PC-9 (cell line): ENCODE results near the gene SH3RF2. TPM values are rescaled to one million over a fixed set of nuclear protein-coding genes. Genes with fewer than 3 reads are reported as not detected.

Source experiments
- BruUV-seq: library from RNA; stranded (reverse); fragments of 400-500 nt; replicated peaks from 2 replicates; lab custom pipeline; 2021; lab: Mats Ljungman, UMichigan
- CTCF ChIA-PET: fragments of 300-600 bp; sonication (Branson Sonifier 250); formaldehyde crosslinking; loops from one replicate; lab custom pipeline; 2022; ENCODE audit warnings: antibody characterized with exemption; lab: Charles Lee
- POLR2A ChIA-PET: fragments of 300-600 bp; sonication (Branson Sonifier 250); formaldehyde crosslinking; loops from one replicate; lab custom pipeline; 2022; ENCODE audit warnings: antibody characterized with exemption; ENCODE audit not compliant: unreplicated experiment; lab: Charles Lee
- DNase-seq, 2 experiments: peaks; one replicate each; pipeline versions ENCODE4 v3.0.0 to v3.0.0-alpha.2; 2015 to 2022; ENCODE audit warnings: mixed read lengths in 1 of 2
- H2AFZ ChIP-seq: fragments of 200-600 bp; sonication (generic); 2 replicates; pipeline ENCODE4 v1.8.1; 2017; ENCODE audit warnings: antibody characterized with exemption
- H3F3A ChIP-seq: fragments of 200-600 bp; sonication (generic); 2 replicates; pipeline ENCODE4 v1.8.1; 2017; ENCODE audit warnings: antibody characterized with exemption, mild to moderate bottlenecking, low read depth; ENCODE audit not compliant: insufficient read depth
- H3K27ac ChIP-seq: fragments of 200-600 bp; sonication (generic); 2 replicates; pipeline ENCODE4 v1.6.1; 2016; ENCODE audit warnings: mixed run types
- H3K27me3 ChIP-seq: fragments of 200-600 bp; sonication (generic); 2 replicates; pipeline ENCODE4 v1.6.1; 2016; ENCODE audit warnings: low read depth, mixed run types; ENCODE audit not compliant: insufficient read depth
- H3K36me3 ChIP-seq: fragments of 200-600 bp; sonication (generic); 2 replicates; pipeline ENCODE4 v1.6.1; 2016; ENCODE audit warnings: low read depth, mixed run types
- H3K4me1 ChIP-seq: fragments of 200-600 bp; sonication (generic); replicated peaks from 2 replicates; pipeline ENCODE4 v1.6.1; 2016; ENCODE audit warnings: mixed run types; ENCODE audit not compliant: insufficient read depth
- H3K4me2 ChIP-seq: fragments of 200-600 bp; sonication (generic); 2 replicates; pipeline ENCODE4 v1.6.1; 2017; ENCODE audit warnings: mixed run types
- H3K4me3 ChIP-seq: fragments of 200-600 bp; sonication (generic); 2 replicates; pipeline ENCODE4 v1.6.1; 2016; ENCODE audit warnings: mixed run types
- H3K79me2 ChIP-seq: fragments of 200-600 bp; sonication (generic); 2 replicates; pipeline ENCODE4 v1.6.1; 2017; ENCODE audit warnings: low read depth, mixed run types
- H3K9me2 ChIP-seq: fragments of 200-600 bp; sonication (generic); 2 replicates; pipeline ENCODE4 v1.8.1; 2017; ENCODE audit warnings: mild to moderate bottlenecking; ENCODE audit not compliant: insufficient read depth
- H3K9me3 ChIP-seq: fragments of 200-600 bp; sonication (generic); 2 replicates; pipeline ENCODE4 v1.8.1; 2016; ENCODE audit warnings: low read depth; ENCODE audit not compliant: insufficient read depth
- H4K20me1 ChIP-seq: fragments of 200-600 bp; sonication (generic); 2 replicates; pipeline ENCODE4 v1.8.1; 2017; ENCODE audit not compliant: insufficient read depth
- CTCF ChIP-seq: fragments of 200-600 bp; sonication (generic); conservative IDR thresholded peaks from 2 replicates; pipeline ENCODE4 v1.6.1; 2017; ENCODE audit warnings: mixed run types, antibody characterized with exemption, mild to moderate bottlenecking, moderate library complexity
- EZH2 ChIP-seq: fragments of 200-600 bp; sonication (generic); IDR thresholded peaks from 2 replicates; pipeline ENCODE4 v1.8.0; 2017; ENCODE audit warnings: antibody characterized with exemption, low read depth
- intact Hi-C: fragments of 100-400 bp; cut with micrococcal nuclease; formaldehyde crosslinking; loops from one replicate; pipeline ENCODE4 v1.10.0; 2022; ENCODE audit not compliant: unreplicated experiment
- total RNA-seq: library from RNA; stranded (reverse); gene quantifications from 2 replicates; pipeline ENCODE4 v1.2.3, GENCODE V29; 2021

Gene SH3RF2
- total RNA-seq, 1 experiment from 2014 or later, result 37.2 TPM

DNA sequence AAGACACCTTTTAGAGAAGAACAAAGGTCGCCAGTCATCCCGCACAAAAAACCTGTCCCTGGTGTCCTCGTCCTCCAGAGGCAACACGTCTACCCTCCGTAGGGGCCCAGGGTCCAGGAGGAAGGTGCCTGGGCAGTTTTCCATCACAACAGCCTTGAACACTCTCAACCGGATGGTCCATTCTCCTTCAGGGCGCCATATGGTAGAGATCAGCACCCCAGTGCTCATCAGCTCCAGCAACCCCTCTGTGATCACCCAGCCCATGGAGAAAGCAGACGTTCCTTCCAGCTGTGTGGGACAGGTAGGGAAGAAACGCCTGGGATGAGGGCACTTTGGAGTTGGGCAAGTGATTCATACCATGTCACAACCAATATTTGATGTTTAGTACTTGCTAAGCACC, 77.4 kb downstream of the SH3RF2 start:
- Histone ChIP-seq H3K4me3 (no peak overlapping the region), H3K9me3 (no peaks in the 10 kb centered on the region), H3K27me3 (no peaks in the 10 kb centered on the region), H4K20me1 (no peaks in the 10 kb centered on the region), H3K4me2 (no peak overlapping the region), H3F3A (no peaks in the 10 kb centered on the region), H3K27ac (no peak overlapping the region), H3K4me1 (no peaks in the 10 kb centered on the region), H3K79me2 (no peaks in the 10 kb centered on the region), H3K9me2 (no peaks in the 10 kb centered on the region), H3K36me3 (0 out of 2 replicates have a peak, but pooled peaks cover 9% of the 10 kb centered on the region), H2AFZ (no peak overlapping the region)
- ChIA-PET POLR2A (no interaction called here), CTCF (no interaction called here)
- intact Hi-C loops, result no loop called here
- DNase-seq, result no peak
- TF ChIP-seq CTCF, result no peak
- TF ChIP-seq EZH2, result no peak
- BruUV-seq, result no TSS peak

DNA sequence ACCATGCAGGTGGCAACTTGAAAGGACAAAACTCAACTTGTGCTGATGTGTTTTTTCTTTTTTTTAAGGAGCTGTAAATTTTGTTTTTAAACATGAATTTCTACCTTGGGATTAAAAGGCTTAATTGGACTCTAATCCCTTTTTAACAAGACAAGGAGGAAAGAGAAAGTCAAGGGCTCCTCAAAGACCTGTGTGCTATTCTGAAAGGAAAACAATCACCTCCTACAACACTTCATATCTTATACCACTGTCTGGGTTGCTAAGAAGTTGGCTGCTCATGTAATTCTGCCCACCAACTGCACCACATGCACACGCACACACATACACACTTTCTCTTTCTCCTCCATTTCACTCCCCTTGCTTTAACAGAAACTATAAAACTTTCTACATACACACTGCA, 78.6 kb downstream of the SH3RF2 start:
- no peak overlapping the region for H3K4me3 ChIP-seq
- no peak for DNase-seq
- no peaks in the 10 kb centered on the region for H3F3A ChIP-seq
- no peaks in the 10 kb centered on the region for H3K9me3 ChIP-seq
- 0 out of 2 replicates have a peak, but pooled peaks cover 9% of the 10 kb centered on the region for H3K36me3 ChIP-seq
- TF ChIP-seq CTCF, result no peak
- TF ChIP-seq EZH2, result no peak
- intact Hi-C loops, result no loop called here
- H3K27ac ChIP-seq, result no peak overlapping the region
- ChIA-PET CTCF (no interaction called here), POLR2A (no interaction called here)
- BruUV-seq, result no TSS peak
- H3K27me3 ChIP-seq, result no peaks in the 10 kb centered on the region
- H4K20me1 ChIP-seq, result no peaks in the 10 kb centered on the region
- no peaks in the 10 kb centered on the region for H3K4me1 ChIP-seq
- H3K4me2 ChIP-seq, result no peak overlapping the region
- H2AFZ ChIP-seq, result no peak overlapping the region
- no peaks in the 10 kb centered on the region for H3K9me2 ChIP-seq
- no peaks in the 10 kb centered on the region for H3K79me2 ChIP-seq

- H2AFZ ChIP-seq, result no peak overlapping the region
- intact Hi-C loops, result no loop called here
- TF ChIP-seq EZH2, result no peak
- no peak for TF ChIP-seq CTCF
- H3F3A ChIP-seq, result no peaks in the 10 kb centered on the region
- no peak overlapping the region for H3K4me2 ChIP-seq
- no peak for DNase-seq
- ChIA-PET POLR2A (no interaction called here), CTCF (no interaction called here)
- no peaks in the 10 kb centered on the region for H3K27me3 ChIP-seq
- H3K4me1 ChIP-seq, result no peaks in the 10 kb centered on the region
- no peaks in the 10 kb centered on the region for H3K9me2 ChIP-seq
- 0 out of 2 replicates have a peak, but pooled peaks cover 9% of the 10 kb centered on the region for H3K36me3 ChIP-seq
- no peaks in the 10 kb centered on the region for H4K20me1 ChIP-seq
- no TSS peak for BruUV-seq
- no peak overlapping the region for H3K4me3 ChIP-seq
- H3K79me2 ChIP-seq, result no peaks in the 10 kb centered on the region
- no peaks in the 10 kb centered on the region for H3K9me3 ChIP-seq
- no peak overlapping the region for H3K27ac ChIP-seq
Observed at GRCh38 chr5:146016764-146017484, 80.5 kb downstream of the SH3RF2 start.
